GM19397 (cell line): ENCODE measurements around the gene IFI16.
"Not testable (repeated sequence)": the region's sequence is repeated elsewhere in the genome, so short reads cannot be mapped to it uniquely, and the experiment has no call there.

Experiments
- ATAC-seq: cut with Tn5 transposase; IDR thresholded peaks from one replicate; pipeline ENCODE4 v1.9.1; 2021; ENCODE audit warnings: mild to moderate bottlenecking, moderate library complexity; ENCODE audit not compliant: unreplicated experiment

The IFI16 gene

DNA sequence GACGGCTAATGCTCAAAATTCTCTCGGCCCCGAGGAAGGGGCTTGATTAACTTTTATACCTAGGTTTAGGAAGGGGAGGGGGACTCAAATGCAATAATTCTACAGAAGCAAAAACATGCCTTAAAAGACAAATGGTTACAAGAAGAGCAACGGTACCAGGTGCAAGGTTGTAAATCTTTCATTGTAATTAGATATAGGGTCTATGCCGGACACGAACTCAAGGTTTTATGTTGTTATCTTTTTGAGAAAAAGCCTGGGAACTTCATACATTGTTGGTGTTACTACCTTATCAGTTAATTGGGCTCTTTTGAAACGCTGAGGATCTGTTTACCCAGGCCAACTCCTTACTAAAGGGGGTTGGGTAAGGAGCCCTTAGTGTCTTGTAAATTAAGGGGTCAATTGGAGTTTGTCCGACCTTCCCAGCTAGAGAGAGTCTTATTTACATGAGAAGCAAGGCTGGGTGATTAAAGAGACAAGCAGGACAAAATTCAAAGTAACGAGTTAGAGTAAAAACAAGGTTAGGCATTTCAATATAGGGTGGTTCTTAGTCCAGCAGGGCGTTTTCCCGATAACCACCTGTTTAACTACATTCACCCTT, 3.4 kb upstream of the IFI16 start:
- ATAC-seq = not testable (repeated sequence)

DNA sequence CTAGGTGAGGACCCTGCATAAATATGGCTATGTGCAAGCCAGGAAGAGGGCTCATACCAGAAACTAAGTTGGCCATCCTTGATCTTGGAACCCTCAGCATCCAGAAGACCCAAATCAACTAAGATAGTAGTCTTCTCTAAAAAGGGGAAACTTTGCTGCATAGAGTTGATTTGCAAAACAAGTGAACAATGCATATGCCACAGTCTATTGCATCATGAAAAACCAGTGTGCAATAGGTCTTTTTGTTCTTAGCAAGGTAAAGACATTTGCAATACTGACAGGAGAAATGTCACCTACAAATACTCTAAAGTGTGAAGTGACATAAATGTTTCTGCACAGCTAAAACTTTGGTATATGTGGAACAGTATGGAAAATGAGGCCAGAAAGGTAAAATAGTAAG, 2.0 kb upstream of the IFI16 start:
- no peak for ATAC-seq

DNA sequence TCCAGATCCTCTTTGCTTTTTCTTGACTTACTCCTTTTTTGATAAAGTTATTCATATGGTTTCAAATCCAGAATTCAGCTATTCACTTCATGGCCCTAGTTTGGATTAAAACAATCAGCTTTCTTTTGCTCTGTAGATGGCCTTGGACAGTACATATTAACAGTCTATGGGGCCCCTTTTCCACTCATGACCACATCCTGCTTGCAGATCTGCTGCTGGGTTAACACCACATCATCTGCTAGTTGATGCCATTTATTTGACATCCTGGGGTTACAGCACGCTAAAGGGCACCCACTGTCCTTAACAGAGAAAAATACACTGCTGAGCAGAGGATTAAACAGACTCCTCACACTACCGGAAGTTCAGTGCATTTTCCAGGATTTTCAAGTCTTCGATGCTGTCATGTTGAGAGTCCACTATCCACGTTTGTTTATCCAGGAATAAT, 941 bp upstream of the IFI16 start:
- ATAC-seq = peak; percentile 76

DNA sequence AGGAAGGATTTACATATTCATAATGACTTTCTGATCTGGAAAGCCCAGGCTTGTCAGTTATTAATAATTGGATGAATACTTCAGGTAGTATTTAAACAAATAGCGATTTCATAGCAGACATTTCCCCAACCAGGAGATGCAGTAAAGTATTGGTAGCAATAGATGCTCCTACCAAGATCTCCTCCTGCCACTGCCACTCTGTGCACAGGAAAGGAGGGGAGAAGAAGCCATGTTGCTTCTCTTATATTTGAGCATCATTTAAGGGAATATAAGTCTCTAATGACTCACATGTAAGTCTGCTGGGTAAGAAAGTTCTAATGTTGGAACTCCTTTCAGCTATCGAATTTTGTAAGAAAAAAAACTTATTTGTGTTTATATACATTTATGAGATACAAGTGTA, 420 bp upstream of the IFI16 start:
- no peak for ATAC-seq

DNA sequence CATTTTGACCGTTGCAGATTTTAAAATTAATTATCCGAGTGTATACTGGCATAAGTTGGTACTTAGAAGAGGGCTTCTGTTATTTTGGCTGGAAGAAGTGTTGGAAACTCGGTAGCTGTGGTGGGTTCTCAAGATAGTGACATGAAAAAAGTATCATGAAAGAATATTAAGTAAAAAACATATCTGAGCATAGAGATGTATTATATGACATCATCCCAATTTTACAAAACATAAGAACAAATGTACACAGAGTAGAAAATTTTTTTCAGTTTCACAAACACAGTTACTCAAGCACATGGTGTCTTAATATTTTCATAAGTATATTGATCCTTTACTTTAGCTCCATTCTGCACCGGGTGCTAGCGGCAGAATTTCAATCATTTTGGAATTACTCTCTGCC, 684 bp downstream of the IFI16 start:
- no peak for ATAC-seq

DNA sequence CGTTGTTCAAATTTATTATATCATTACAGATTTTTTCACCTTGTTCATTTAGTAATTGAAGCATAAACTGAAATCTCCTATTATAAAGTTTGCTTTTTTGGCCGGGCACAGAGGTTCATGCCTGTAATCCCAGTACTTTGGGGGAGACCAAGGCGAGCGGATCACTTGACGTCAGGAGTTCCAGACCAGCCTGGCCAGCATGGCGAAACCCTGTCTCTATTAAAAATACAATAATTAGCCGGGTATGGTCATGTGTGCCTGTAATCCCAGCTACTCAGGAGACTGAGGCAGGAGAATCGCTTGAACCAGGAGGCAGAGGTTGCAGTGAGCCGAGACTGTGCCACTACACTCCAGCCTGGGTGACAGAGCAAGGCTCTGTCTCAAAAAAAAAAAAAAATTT, 1.3 kb downstream of the IFI16 start:
- not testable (repeated sequence) for ATAC-seq

DNA sequence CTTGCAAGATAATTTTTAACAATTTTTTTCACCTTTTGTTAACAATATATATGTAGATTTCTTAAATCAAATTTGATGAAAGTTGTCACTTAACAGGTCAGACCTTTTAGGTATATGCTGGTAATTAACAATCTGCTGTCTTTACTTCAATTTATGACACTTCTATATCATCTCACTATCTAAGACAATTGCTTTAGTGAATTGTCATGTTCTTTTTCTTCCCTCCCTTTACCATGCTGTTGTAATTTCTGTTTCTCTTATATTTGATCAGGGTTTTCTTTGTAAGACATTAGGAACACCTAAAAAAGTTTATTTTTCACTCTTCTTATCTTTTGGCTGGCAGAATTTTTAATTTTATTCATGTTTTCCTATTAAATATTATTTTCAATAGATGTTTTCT, 2.0 kb downstream of the IFI16 start:
- ATAC-seq = no peak

DNA sequence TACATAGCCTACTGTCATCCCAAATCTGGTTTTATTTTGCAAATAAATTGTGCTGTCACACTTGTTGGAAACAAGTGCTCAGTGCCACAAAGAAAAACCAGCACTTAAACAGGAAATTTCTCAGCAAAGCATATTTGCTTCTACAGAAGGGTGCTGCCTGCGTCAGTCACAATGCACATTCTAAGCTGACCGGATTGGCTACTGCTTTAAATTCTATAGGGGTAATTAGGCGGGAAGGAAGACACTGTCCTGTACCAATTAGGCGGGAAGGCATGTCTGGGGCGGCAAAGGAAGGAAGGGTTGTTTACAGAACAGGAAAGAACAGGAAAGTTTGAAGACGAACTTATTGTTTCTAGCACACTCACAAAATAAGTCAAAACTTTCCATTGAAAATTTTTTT, 2.8 kb downstream of the IFI16 start:
- ATAC-seq = no peak

DNA sequence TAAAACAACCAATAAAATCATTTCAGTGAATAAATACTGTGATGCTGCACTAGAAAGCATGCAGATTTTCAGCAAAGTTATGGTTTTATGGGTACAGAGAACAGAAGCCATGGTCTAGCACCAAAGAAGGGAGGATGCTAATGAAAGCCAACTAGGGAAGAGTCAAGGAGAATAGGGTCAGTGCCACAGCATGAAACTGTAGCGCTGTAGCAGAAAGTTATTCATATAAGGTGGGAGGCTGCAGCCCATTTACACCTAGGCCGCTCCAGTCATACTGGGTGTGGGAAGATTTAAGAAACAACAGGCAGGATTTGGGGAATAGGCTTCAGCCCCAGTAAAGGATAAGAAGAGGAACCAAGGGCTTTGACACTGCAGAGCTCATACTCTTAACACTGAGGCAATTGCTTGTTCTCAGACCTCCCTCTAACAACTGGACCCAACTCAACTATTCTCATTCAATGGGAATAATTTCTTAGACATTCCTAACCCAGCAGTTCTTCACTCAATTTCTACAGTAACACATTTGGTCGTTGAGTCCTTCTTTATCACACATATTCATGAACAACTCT, 4.4 kb downstream of the IFI16 start:
- ATAC-seq = no peak

DNA sequence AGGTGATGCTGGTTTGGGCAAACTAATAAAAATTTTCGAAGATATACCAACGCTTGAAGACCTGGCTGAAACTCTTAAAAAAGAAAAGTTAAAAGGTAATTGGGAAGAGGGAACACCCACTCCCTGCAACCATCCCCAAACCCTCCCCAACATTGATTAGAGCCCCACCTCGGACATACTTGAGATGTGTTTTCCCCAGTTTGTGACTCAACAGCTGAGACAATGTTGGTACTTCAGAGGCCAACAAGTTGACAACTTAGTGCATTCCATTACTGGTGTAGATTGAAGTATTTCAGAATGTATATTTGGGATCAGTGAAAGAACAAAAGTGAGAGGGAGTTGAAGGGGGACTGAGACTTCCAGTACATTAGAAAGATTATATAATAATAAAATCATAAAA, 5.1 kb downstream of the IFI16 start:
- no peak for ATAC-seq

DNA sequence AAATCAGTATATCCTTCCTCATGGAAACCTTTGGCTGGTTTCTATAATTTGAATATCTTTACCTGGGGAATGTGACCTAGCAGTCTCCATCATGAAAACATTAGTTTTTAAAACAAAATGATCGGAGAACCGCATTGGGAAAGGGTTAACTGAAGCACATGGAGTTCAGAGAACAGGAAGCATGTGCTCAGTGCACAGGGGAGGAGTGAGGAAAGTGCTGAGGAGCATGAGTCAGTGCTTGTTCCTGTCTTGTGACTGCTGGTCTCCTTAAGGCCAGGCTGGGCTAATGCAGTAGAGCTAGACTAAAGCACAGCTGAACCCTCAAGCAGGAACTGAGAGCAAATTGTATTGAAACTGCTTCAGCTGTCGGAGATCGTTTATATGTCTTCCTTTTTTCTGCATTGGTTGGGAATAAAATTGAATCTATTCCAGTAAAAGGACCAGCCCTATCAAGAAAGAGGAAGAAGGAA, 5.8 kb downstream of the IFI16 start:
- ATAC-seq = peak; percentile 97

DNA sequence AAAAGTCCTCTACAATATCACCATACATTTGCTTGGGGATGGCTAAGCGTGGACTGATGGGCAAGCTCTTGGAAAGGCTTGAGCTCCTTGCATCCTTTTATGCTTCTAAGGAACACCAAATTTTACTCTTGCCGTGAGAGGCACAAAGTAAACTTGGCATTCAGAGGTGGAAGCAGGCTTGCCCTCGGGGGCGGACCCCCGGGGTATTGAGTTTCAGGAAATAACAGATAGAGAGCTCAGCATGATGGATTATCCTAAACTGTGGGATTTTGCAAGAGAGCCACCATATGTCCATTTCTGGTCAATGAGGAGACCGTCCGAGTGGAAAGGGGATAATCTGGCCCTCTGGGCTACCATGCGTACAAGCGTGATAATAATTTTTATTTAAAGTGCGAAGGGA, 14.0 kb downstream of the IFI16 start:
- no peak for ATAC-seq

DNA sequence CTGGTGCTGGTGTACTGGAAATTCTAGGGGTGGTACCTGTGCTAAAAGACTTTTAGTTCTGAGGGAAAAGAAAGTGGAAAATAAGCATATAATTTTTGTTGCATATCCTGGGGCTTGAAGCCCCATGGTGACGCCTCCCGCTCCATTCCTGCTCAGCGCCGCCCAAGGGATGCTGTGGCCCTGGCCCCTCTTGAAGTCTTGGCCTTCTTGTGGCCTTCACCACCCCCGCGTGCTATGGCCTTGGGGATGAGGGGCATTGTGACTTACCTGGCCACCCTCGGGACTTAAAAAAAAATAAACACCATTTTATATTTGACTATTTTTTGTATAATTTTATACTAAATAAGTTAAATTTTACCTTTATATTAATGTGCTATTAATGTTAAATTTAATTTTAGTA, 15.3 kb downstream of the IFI16 start:
- ATAC-seq = no peak

DNA sequence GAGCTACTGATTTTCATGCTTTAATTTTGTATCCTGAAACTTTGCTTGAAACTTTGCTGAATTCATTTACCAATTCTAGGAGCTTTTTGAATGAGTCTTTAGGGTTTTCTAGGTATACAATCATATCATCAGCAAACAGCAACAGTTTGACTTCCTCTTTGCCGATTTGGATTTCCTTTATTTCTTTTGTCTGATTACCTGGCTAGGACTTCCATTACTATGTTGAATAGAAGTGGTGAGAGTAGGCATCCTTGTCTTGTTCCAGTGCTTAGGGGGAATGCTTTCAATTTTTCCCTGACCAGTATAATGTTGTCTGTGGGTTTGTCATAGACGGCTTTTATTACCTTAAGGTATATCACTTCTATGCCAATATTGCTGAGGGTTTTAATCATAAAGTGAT, 17.1 kb downstream of the IFI16 start:
- not testable (repeated sequence) for ATAC-seq

DNA sequence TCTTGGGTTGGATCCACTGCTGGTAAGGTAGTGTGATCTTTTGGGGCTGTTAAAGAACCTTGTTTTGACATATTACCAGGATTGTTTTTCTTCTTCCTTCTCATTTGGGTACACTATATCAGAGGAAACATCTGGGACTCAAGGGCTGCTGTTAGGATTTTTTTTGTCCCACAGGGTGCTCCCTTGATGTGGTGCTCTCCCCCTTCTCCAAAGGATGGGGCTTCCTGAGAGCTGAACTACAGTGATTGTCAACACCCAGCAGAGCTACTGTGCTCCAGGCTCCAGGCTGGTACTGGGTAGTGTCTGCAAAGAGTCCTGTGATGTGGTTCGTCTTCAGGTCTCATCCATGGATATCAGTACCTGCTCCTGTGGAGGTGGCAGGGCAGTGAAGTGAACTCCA, 20.6 kb downstream of the IFI16 start:
- no peak for ATAC-seq

DNA sequence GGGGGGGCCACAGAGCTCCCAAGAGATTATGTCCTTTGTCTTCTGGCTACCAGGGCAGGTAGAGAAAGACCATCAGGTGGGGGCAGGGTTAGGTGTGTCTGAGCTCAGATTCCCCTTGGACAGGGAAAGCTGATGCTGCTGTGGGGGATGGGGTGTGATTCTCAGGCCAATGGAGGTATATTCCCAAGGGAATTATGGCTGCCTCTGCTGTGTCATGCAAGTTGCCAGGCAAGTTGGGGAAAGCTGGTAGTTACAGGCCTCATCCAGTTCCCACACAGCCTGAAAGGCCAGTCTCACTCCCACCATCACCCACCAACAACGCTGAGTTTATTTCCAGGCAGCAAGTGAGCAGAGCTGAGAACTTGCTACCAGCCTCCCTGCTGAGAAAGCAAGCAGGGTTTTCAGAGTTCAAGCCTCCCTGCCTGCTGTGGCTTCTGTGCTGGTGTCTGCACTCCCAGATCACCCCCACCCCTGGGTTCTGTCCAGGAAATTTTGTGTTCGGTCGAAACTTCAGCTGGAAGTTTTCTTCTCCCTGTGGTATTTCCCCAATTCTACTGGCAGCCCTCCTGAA, 21.3 kb downstream of the IFI16 start:
- no peak for ATAC-seq

DNA sequence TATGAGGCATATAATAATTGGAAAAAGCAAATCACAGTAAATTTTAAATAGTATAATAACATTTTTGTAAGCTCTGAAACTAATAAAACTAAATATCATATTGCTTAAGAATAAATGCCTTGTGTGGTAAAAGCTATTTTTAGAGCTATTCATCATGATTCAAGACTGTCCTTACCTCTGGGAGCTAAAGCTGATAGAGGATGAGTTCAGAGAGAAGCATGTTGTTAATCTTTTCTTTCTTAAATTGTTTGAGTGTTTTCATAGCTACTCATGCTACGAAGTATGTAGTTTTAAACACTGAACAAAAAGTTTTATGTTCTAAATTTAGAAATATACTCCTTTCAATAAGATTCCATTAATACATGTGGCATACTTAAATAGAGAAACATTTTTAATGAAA, 30.5 kb downstream of the IFI16 start:
- no peak for ATAC-seq

DNA sequence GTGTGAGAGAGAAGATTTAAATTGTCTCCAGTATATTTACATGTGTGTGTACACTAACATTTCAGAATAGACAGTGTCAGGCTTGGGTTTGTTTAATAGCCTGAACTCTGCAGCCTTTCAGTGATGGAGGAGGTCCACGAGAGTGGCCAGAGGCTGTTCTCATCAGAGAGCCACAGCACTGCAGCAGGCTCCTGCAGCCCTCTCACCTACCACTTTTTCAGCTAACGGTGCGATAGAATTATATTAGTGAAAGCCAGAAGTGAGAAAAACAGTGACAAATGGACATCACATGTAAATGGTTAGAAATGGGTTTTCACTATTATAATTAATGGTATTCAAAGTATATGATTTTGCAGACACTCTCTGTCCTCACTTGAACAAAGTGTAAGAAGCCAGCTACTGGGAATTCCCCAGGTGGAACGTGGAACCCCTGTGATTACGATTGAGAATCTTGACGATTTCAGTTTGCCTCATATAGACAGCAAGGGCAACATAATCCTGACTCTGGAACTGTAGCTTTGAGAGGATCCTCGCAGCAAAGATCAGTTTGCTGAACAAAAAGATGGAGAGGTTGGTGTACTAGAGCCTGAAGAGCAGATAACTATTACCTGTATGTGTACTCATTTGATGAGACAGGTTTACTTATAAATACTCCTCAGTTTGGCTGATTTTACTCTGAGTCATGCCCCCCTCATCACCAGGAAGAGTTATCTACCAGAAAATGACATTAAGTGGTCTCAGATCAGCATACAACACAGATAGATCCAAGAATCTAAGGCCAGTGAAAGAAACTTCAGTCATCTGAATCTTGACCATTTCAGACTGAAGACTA, 31.4 kb downstream of the IFI16 start:
- no peak for ATAC-seq

DNA sequence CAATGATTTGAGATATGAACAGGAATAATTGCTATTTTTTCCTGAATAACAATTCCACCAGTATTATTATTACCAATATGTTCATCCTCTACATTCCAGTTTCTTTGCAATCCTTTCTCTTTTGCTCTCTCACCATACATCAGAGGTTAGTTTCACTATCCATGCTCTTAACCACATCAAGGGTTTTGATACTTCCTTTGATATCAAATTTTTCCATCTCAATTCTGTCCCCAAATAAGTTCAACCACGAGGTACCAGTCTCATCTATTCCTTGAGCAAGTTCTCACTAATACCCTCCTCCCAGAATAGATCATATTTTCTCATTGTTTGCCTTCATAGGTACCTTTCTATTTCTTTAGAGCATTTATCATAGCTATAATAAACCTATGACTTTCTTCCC, 36.8 kb downstream of the IFI16 start:
- not testable (repeated sequence) for ATAC-seq

DNA sequence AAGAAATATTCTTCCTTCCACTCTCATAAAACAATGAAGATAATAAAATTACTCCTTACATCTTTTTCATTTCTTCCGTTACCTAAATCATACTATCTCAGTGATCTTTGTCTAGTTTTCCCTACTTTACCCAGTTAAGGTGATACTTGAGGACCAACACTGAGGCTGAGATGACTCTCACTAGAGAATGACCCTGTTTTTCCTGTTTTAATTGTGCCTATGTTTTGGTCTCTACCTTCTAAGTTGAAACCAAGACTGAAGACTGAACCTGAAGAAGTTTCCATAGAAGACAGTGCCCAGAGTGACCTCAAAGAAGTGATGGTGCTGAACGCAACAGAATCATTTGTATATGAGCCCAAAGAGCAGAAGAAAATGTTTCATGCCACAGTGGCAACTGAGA, 41.7 kb downstream of the IFI16 start:
- ATAC-seq = no peak

DNA sequence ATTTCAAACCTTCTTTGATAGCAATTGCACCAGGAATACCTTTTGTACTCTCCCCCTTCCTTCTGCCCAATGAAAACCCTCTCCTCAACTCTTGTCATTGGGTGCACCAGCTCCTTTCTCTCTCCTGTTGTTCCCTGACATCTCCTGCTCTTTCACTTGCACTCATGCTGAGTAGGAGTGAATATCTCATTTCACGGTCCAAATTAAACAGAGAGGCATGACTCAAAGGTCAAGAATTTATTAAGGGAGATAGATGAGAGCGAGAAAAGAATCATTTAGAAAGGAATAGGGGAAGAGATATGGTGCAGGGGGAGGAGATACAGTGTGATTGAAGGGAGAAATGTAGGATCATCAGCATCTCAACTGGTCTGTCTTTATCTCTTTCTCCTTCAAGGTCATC, 44.7 kb downstream of the IFI16 start:
- no peak for ATAC-seq

DNA sequence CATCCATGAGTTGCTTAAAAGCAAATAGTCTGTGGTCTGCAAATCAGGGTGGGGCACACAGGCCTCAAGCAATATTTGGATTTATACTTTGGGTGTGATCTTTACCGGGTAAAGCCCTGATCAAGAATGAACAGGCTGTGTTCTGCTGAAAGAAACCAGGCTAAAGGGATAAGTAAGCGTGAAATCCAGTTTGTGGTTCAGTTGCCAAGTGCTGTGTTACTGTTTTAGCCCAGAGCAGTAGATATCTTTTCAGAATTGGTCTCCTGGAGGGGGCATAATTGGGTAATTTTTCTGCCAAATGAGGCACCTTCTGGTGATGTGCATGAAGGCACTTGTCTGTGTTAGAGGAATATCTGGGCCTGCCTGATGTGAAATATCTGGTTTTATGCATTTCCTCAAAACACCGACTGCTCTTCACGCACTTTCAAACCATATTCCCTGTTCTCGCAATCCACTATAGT, 45.5 kb downstream of the IFI16 start:
- no peak for ATAC-seq
